ENCODE data around the gene C1orf105.

The C1orf105 gene

GRCh38 chr1:172410027-172410426, 10.5 kb upstream of the C1orf105 start:
- no peak for DNase-seq (ENCODE audit: low read depth, low spot score)
- no peaks in the 10 kb centered on the region for H3K9me3 ChIP-seq (ENCODE audit: insufficient read depth, low read length)
- H3K4me3 ChIP-seq (ENCODE audit: insufficient read length, low read depth), result no peak overlapping the region
- H3K27me3 ChIP-seq (ENCODE audit: insufficient read depth, insufficient read length), result no peaks in the 10 kb centered on the region
- H3K4me1 ChIP-seq (ENCODE audit: insufficient read depth, insufficient read length), result no peaks in the 10 kb centered on the region
- no peak overlapping the region for H3K9ac ChIP-seq (ENCODE audit: insufficient read length, low read depth)
- TF ChIP-seq YY1 (IDR thresholded peaks at IDR 0.05; ENCODE audit: insufficient read depth, insufficient read length) (no peak), ZNF274 (IDR thresholded peaks at IDR 0.05; ENCODE audit: low read depth, low read length) (no peak), SUZ12 (IDR thresholded peaks at IDR 0.05; ENCODE audit: extremely low read depth, insufficient read depth, insufficient read length) (no peak)
- no peaks in the 10 kb centered on the region for H3K36me3 ChIP-seq (ENCODE audit: insufficient read depth, insufficient read length, low read length)

GRCh38 chr1:172411791-172412338, 8.6 kb upstream of the C1orf105 start:
- H3K9ac ChIP-seq (ENCODE audit: insufficient read length, low read depth), result no peak overlapping the region
- H3K36me3 ChIP-seq (ENCODE audit: insufficient read depth, insufficient read length, low read length), result no peaks in the 10 kb centered on the region
- DNase-seq (ENCODE audit: low read depth, low spot score), result no peak
- H3K4me3 ChIP-seq (ENCODE audit: insufficient read length, low read depth), result no peak overlapping the region
- no peaks in the 10 kb centered on the region for H3K9me3 ChIP-seq (ENCODE audit: insufficient read depth, low read length)
- no peaks in the 10 kb centered on the region for H3K4me1 ChIP-seq (ENCODE audit: insufficient read depth, insufficient read length)
- TF ChIP-seq SUZ12 (IDR thresholded peaks at IDR 0.05; ENCODE audit: extremely low read depth, insufficient read depth, insufficient read length) (no peak), YY1 (IDR thresholded peaks at IDR 0.05; ENCODE audit: insufficient read depth, insufficient read length) (no peak), ZNF274 (IDR thresholded peaks at IDR 0.05; ENCODE audit: low read depth, low read length) (no peak)
- H3K27me3 ChIP-seq (ENCODE audit: insufficient read depth, insufficient read length), result no peaks in the 10 kb centered on the region

GRCh38 chr1:172414331-172414730, 6.2 kb upstream of the C1orf105 start:
- no peak for DNase-seq (ENCODE audit: low read depth, low spot score)
- Histone ChIP-seq H3K9me3 (ENCODE audit: insufficient read depth, low read length) (no peaks in the 10 kb centered on the region), H3K4me3 (ENCODE audit: insufficient read length, low read depth) (no peak overlapping the region), H3K4me1 (ENCODE audit: insufficient read depth, insufficient read length) (no peaks in the 10 kb centered on the region), H3K9ac (ENCODE audit: insufficient read length, low read depth) (no peak overlapping the region), H3K27me3 (ENCODE audit: insufficient read depth, insufficient read length) (no peaks in the 10 kb centered on the region), H3K36me3 (ENCODE audit: insufficient read depth, insufficient read length, low read length) (no peaks in the 10 kb centered on the region)
- TF ChIP-seq YY1 (IDR thresholded peaks at IDR 0.05; ENCODE audit: insufficient read depth, insufficient read length) (no peak), SUZ12 (IDR thresholded peaks at IDR 0.05; ENCODE audit: extremely low read depth, insufficient read depth, insufficient read length) (no peak), ZNF274 (IDR thresholded peaks at IDR 0.05; ENCODE audit: low read depth, low read length) (no peak)

GRCh38 chr1:172416496-172417035, 3.9 kb upstream of the C1orf105 start:
- H3K9me3 ChIP-seq (ENCODE audit: insufficient read depth, low read length), result no peaks in the 10 kb centered on the region
- no peak overlapping the region for H3K9ac ChIP-seq (ENCODE audit: insufficient read length, low read depth)
- no peak for DNase-seq (ENCODE audit: low read depth, low spot score)
- peaks cover 3% of the 10 kb centered on the region for H3K4me1 ChIP-seq (ENCODE audit: insufficient read depth, insufficient read length)
- no peaks in the 10 kb centered on the region for H3K36me3 ChIP-seq (ENCODE audit: insufficient read depth, insufficient read length, low read length)
- H3K4me3 ChIP-seq (ENCODE audit: insufficient read length, low read depth), result no peak overlapping the region
- no peak for TF ChIP-seq YY1 (IDR thresholded peaks at IDR 0.05; ENCODE audit: insufficient read depth, insufficient read length)
- TF ChIP-seq SUZ12 (IDR thresholded peaks at IDR 0.05; ENCODE audit: extremely low read depth, insufficient read depth, insufficient read length), result no peak
- TF ChIP-seq ZNF274 (IDR thresholded peaks at IDR 0.05; ENCODE audit: low read depth, low read length), result no peak
- H3K27me3 ChIP-seq (ENCODE audit: insufficient read depth, insufficient read length), result no peaks in the 10 kb centered on the region

GRCh38 chr1:172417557-172417956, 2.9 kb upstream of the C1orf105 start:
- Histone ChIP-seq H3K27me3 (ENCODE audit: insufficient read depth, insufficient read length) (no peaks in the 10 kb centered on the region), H3K4me3 (ENCODE audit: insufficient read length, low read depth) (no peak overlapping the region), H3K9ac (ENCODE audit: insufficient read length, low read depth) (no peak overlapping the region), H3K9me3 (ENCODE audit: insufficient read depth, low read length) (no peaks in the 10 kb centered on the region), H3K36me3 (ENCODE audit: insufficient read depth, insufficient read length, low read length) (no peaks in the 10 kb centered on the region), H3K4me1 (ENCODE audit: insufficient read depth, insufficient read length) (peaks cover 10% of the 10 kb centered on the region)
- no peak for DNase-seq (ENCODE audit: low read depth, low spot score)
- TF ChIP-seq YY1 (IDR thresholded peaks at IDR 0.05; ENCODE audit: insufficient read depth, insufficient read length) (no peak), SUZ12 (IDR thresholded peaks at IDR 0.05; ENCODE audit: extremely low read depth, insufficient read depth, insufficient read length) (no peak), ZNF274 (IDR thresholded peaks at IDR 0.05; ENCODE audit: low read depth, low read length) (no peak)

GRCh38 chr1:172421974-172422604, 1.6 kb downstream of the C1orf105 start:
- no peak overlapping the region for H3K4me3 ChIP-seq (ENCODE audit: insufficient read length, low read depth)
- no peaks in the 10 kb centered on the region for H3K27me3 ChIP-seq (ENCODE audit: insufficient read depth, insufficient read length)
- DNase-seq (ENCODE audit: low read depth, low spot score), result no peak
- H3K9me3 ChIP-seq (ENCODE audit: insufficient read depth, low read length), result no peaks in the 10 kb centered on the region
- H3K9ac ChIP-seq (ENCODE audit: insufficient read length, low read depth), result no peak overlapping the region
- H3K36me3 ChIP-seq (ENCODE audit: insufficient read depth, insufficient read length, low read length), result no peaks in the 10 kb centered on the region
- TF ChIP-seq YY1 (IDR thresholded peaks at IDR 0.05; ENCODE audit: insufficient read depth, insufficient read length) (no peak), SUZ12 (IDR thresholded peaks at IDR 0.05; ENCODE audit: extremely low read depth, insufficient read depth, insufficient read length) (no peak), ZNF274 (IDR thresholded peaks at IDR 0.05; ENCODE audit: low read depth, low read length) (no peak)
- peaks cover 10% of the 10 kb centered on the region for H3K4me1 ChIP-seq (ENCODE audit: insufficient read depth, insufficient read length)

GRCh38 chr1:172423336-172423735, 2.9 kb downstream of the C1orf105 start:
- Histone ChIP-seq H3K27me3 (ENCODE audit: insufficient read depth, insufficient read length) (no peaks in the 10 kb centered on the region), H3K4me1 (ENCODE audit: insufficient read depth, insufficient read length) (peaks cover 10% of the 10 kb centered on the region), H3K9me3 (ENCODE audit: insufficient read depth, low read length) (no peaks in the 10 kb centered on the region), H3K9ac (ENCODE audit: insufficient read length, low read depth) (no peak overlapping the region), H3K4me3 (ENCODE audit: insufficient read length, low read depth) (no peak overlapping the region), H3K36me3 (ENCODE audit: insufficient read depth, insufficient read length, low read length) (no peaks in the 10 kb centered on the region)
- no peak for DNase-seq (ENCODE audit: low read depth, low spot score)
- TF ChIP-seq YY1 (IDR thresholded peaks at IDR 0.05; ENCODE audit: insufficient read depth, insufficient read length), result no peak
- TF ChIP-seq ZNF274 (IDR thresholded peaks at IDR 0.05; ENCODE audit: low read depth, low read length), result no peak
- TF ChIP-seq SUZ12 (IDR thresholded peaks at IDR 0.05; ENCODE audit: extremely low read depth, insufficient read depth, insufficient read length), result no peak
